HPDE6-E6E7 (cell line): ENCODE results near the gene SLC66A1.

Experiments used
- DNase-seq: peaks from one replicate; pipeline ENCODE4 v3.0.0; 2011; ENCODE audit warnings: missing footprints; ENCODE audit errors: extremely low spot score

Gene SLC66A1

DNA sequence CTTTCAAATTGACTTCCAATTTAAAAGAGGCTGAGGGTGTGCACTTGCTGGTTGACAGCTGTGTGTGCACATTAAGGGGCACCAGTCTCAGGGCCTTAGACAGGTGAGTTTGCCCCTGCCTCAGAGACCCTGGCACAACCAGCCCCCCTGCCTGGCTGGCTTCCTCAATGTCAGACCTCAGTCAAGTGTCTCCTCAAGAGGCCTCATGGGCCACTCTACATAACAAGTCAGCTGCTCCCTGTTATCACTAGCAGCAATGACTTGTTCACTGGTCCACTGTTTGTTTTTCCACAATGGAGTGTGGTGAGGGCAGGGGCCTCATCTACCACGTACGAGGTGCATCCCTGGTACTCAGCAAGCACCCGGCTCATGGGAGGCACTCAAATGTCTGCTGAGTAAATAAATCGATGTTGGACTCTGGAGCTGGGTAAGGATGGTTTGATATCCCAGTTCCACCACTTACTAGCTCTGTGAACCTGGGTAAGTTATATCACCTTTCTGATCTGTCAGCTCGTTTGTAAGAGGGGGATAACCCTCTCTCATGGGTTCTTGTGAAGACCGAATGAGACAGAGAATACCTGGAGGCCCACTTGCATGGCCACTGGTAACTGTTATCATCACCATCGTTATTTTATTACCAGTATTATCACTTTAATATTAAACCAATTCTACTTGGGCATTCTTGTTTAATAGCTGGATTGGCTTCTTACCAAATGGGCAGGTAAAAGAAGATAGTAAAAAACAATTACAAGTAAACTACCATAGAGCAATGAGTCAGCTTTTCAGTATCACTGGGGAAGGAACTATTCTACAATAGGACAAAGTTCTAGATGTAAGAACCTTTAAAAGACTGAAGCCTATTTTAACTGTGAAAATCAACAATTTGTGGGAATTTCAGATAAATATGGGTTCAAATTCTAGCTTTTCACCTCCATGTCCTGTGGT, 64.6 kb downstream of the SLC66A1 start:
- DNase-seq: no peak

GRCh38 chr1:19377812-19378718, 65.9 kb downstream of the SLC66A1 start:
- DNase-seq: no peak
